Measurements from ENCODE around the gene NHERF1.

NHERF1 gene

GRCh38 chr17:74790161-74791058 lies 42.0 kb downstream of the NHERF1 start:
- no peak for DNase-seq

GRCh38 chr17:74792586-74793105 lies 44.2 kb downstream of the NHERF1 start:
- no peak for DNase-seq

- DNase-seq: no peak
These were observed 47.0 kb downstream of the NHERF1 start for GRCh38 chr17:74795327-74796020.

GRCh38 chr17:74796211-74796610 lies 47.8 kb downstream of the NHERF1 start:
- DNase-seq: no peak

GRCh38 chr17:74796866-74797265 lies 48.4 kb downstream of the NHERF1 start:
- DNase-seq: no peak

DNA sequence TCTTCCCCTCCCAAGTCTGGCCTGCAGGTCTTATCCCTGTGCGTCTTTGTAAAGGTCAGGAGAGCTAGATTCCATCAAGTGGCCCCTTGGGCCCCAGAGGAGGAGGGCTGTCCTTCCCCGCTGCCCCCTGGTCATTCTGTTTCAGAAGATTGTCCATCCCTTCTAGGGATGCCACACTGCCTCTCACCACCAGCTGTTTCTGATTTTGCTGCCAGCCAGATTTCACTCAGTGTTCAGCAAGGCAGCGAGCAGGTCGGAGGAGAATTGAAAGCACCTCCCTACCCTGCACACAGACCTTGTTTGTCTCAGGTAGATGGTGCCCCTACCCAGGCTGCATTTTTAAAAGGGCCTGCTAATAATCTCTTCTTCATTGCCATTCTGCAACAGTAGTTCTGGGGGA lies 49.4 kb downstream of the NHERF1 start:
- DNase-seq: no peak

GRCh38 chr17:74798239-74798707 lies 49.8 kb downstream of the NHERF1 start:
- no peak for DNase-seq

DNA sequence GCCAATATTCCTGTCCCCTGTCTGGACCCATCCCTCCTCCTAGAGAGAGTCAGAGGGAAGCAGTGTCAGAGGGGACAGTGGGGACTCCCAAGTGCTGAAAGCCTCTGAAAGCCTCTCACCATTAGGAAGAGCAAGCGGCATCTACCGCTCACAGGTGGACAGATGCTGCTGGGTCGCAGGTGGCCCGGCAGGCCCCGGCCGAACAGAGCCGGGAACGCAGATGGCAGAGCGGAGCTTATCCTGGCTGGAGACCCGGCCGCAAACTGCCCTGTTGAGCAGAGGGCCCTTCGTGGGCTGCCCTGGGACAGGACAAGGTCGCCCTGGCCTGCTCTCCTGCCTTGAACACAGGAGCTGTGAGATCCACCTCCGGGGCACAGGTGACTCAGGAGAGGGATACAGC lies 50.7 kb downstream of the NHERF1 start:
- DNase-seq: no peak

GRCh38 chr17:74800531-74800930 lies 52.1 kb downstream of the NHERF1 start:
- no peak for DNase-seq

- no peak for DNase-seq
These were observed 53.5 kb downstream of the NHERF1 start for GRCh38 chr17:74801896-74802295.

DNA sequence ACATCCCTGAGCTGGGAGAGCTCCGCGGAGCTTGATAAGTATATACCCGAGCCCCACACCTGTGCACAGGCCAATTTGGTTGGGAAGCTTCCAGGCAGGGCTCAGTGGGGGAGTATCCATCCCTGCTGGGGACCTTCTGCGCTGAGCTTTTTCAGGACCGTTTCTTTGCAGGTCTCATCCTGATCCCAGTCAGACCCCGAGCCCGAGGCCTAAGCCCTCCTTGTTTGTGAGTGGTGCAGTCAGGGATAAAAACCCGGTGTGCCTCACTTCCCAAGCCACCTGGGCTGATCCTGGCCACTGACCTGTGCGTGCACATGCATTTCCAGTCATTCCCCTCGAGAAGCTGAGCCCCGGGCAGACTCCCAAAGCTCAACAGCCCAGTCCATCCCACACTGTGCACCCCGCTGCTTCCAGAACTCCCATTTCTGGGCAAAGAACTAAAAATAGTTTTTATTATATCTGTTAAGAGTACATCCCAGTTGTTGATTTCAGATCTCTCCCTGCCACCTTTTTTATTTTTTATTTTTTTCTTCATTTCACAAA lies 55.0 kb downstream of the NHERF1 start:
- DNase-seq: no peak

DNA sequence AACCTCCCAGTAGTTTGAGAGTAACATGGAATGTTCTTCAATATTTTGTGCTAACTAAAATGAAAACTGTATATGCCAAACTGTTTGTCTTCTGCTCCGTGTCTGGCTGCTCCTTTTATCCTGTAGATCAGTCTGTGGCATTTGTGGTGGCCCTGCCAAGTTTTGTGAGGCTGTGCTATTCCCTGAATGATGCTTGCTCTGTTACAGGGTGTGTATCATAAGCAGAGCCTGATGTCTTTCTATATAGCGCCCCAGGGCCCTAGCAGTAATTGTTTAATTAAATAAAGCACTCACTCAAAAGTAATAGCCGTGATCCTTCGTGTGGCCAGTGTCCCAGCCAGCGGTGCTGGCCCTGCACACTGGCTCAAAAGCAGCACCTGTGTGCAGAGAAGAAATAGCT lies 55.5 kb downstream of the NHERF1 start:
- DNase-seq: no peak

DNA sequence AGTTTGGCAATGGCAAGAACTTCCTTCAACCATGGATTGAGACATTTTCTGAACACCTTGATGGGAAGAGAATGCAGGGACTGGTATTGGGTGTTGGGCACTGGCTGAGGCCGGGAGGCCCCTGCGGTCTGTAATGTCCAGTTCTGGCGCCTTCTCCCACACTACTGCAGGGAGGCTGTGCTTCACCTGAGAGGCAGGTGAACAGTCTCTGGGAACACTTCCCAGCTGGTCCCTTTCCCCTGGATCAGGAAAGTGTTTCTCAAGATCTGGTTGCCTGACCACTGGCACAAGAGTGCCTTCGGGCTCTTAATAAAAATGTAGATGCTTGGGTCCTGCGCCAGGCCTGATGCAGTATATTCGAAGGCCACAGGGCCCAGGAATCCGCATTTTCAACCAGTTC lies 56.3 kb downstream of the NHERF1 start:
- DNase-seq: no peak

GRCh38 chr17:74805591-74805991 lies 57.2 kb downstream of the NHERF1 start:
- DNase-seq: no peak

DNA sequence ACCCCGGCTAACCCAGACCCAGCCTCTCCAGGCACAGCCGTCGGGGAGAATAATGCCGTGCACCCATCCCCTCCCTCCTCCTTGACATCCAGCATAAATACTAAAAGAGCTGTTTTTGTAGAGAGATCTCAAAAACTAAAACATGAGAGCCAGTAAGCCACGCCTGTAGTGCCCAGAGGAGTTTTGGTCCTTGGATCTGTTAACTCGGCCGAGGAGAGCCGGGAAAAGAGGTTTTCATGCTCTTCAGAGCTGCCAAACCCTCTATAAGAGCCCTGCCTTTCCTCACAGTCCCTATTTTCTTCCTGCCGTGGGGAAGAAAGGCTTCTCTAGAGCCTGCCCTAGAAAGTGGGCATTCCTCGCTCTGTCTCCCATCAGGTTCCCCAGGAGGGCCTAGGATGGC lies 57.9 kb downstream of the NHERF1 start:
- DNase-seq: no peak

GRCh38 chr17:74807441-74807840 lies 59.0 kb downstream of the NHERF1 start:
- no peak for DNase-seq

GRCh38 chr17:74807925-74808324 lies 59.5 kb downstream of the NHERF1 start:
- DNase-seq: no peak

GRCh38 chr17:74808714-74809430 lies 60.4 kb downstream of the NHERF1 start:
- DNase-seq: no peak

DNA sequence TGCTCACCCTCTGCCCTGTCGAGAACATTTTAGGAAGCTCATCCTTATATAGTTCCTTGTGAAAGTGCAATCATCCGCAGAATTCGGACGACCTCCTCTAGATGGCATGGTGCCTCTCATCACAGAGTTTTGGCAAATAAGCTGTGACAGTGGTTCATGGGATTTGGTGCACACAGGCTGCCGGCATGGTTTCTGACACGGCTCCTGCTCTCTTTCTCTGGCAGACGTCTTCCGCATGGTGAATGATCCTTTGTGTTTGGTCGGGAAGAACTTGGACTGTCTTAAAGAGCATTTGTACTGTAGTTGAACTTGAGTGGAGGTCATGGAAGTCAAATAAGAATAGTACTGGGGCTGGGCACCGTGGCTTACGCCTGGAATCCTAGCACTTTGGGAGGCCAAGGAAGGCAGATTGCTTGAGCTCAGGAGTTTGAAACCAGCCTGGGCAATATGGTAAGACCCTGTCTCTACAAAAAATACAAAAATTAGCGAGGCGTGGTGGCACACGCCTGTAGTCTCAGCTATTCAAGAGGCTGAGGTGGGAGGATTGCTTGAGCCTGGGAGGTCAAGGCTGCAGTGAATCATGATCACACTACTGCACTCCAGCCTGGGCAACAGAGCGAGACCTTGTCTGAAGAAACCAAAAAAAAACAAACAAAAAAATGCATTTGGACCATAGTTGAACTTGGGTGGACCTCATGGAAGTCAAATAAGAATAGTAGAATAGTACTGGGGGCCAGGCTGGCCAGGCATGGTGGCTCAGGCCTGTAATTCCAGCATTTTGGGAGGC lies 62.5 kb downstream of the NHERF1 start:
- DNase-seq: no peak

DNA sequence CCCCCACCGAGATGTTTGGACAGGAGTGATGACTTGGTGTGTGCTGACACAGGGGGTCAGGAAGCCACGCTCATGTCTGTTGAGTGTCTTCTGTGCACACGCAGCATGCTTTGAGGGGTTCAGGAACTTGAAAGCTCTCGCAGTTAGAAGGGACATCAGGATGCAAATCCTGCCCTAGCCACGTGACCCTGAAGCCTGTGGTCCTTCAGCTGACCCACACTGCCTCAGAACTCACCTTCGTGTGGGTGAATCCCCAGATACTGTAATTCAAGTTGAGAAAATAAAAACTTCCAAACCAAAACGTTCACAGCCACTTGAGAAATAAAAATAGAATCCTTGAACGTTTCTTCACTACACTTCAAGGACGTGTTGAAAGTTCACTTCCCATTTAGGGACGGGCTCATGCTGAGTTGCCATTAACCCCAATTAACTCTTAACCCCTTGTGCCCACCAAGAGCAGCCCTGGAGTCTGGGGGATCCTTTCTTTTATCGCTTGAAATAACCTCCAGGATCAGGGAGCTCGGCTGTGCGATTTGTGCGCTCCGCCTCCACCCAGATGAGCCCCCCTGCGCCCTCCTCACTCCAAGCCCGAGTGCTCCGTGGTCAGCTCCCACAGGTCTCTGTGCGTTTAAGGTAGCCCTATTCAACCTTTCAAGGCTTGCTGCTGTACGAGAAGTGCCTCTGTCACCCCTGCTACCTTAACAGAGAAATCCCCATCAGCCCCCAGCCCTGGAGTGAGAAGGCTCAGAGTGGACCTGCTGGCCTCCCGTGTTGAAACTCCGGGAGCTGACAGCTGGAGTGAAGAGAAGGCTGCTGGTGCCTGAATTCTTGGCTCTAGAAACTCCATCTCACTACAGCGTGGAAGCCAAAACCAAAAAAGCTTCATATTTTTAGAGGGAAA lies 63.9 kb downstream of the NHERF1 start:
- DNase-seq: no peak

GRCh38 chr17:74814453-74814852 lies 66.0 kb downstream of the NHERF1 start:
- no peak for DNase-seq

Measured in CD4-positive, alpha-beta T cell treated with Interleukin-17A for 1 hour (primary cell).